HG03575 (cell line): ENCODE measurements around the gene TTC28.

Experiments used
- ATAC-seq: cut with Tn5 transposase; IDR thresholded peaks from one replicate; pipeline ENCODE4 v1.9.1; 2021; ENCODE audit not compliant: unreplicated experiment, insufficient number of reproducible peaks, low FRiP score; ENCODE audit errors: extremely low read depth

The TTC28 gene

GRCh38 chr22:28348613-28349609, 330.7 kb downstream of the TTC28 start:
- no peak for ATAC-seq

- ATAC-seq = no peak
Measured at GRCh38 chr22:28346308-28346707, 333.3 kb downstream of the TTC28 start.

GRCh38 chr22:28344918-28345703, 334.5 kb downstream of the TTC28 start:
- ATAC-seq = no peak

- no peak for ATAC-seq
Measured at GRCh38 chr22:28341001-28341400, 338.6 kb downstream of the TTC28 start.

- no peak for ATAC-seq
Measured at GRCh38 chr22:28333088-28333487, 346.6 kb downstream of the TTC28 start.

GRCh38 chr22:28332410-28332809, 347.2 kb downstream of the TTC28 start:
- no peak for ATAC-seq

GRCh38 chr22:28331695-28332094, 347.9 kb downstream of the TTC28 start:
- ATAC-seq = no peak

GRCh38 chr22:28329186-28330073, 350.2 kb downstream of the TTC28 start:
- no peak for ATAC-seq

GRCh38 chr22:28328756-28329155, 350.9 kb downstream of the TTC28 start:
- no peak for ATAC-seq

- no peak for ATAC-seq
Measured at GRCh38 chr22:28316014-28316413, 363.6 kb downstream of the TTC28 start.

- ATAC-seq = no peak
Measured at GRCh38 chr22:28314959-28315358, 364.7 kb downstream of the TTC28 start.

- ATAC-seq = no peak
Measured at GRCh38 chr22:28310299-28310698, 369.3 kb downstream of the TTC28 start.

GRCh38 chr22:28299753-28300152, 379.9 kb downstream of the TTC28 start:
- no peak for ATAC-seq

- ATAC-seq = no peak
Measured at GRCh38 chr22:28299309-28299708, 380.3 kb downstream of the TTC28 start.

GRCh38 chr22:28297504-28297903, 382.1 kb downstream of the TTC28 start:
- ATAC-seq = no peak

- no peak for ATAC-seq
Measured at GRCh38 chr22:28296452-28296851, 383.2 kb downstream of the TTC28 start.

GRCh38 chr22:28283068-28283654, 396.5 kb downstream of the TTC28 start:
- ATAC-seq = no peak

- no peak for ATAC-seq
Measured at GRCh38 chr22:28282405-28283067, 397.1 kb downstream of the TTC28 start.
